IMR-90 (cell line): ENCODE results near the gene CFAP97. TPM values are rescaled to one million over a fixed set of nuclear protein-coding genes. Genes with fewer than 3 reads are reported as not detected.
A peak's percentile ranks its signal among the peaks of the same experiment; 100 is the strongest.
"Not testable (repeated sequence)": the region's sequence is repeated elsewhere in the genome, so short reads cannot be mapped to it uniquely, and the experiment has no call there.

Experiments used
- ATAC-seq: fragments of 200-7000 bp; cut with Tn5 transposase; 2 replicates; pipeline ENCODE4 v1.9.1; 2020; ENCODE audit warnings: low read depth, mild to moderate bottlenecking, moderate library complexity
- BruUV-seq: library from RNA; stranded (reverse); fragments of 400-500 nt; replicated peaks from 2 replicates; lab custom pipeline; 2021; lab: Mats Ljungman, UMichigan
- CTCF ChIA-PET: fragments of 300-600 bp; formaldehyde crosslinking; extraction: SDS; loops from one replicate; lab custom pipeline; 2021; ENCODE audit warnings: antibody characterized with exemption; lab: Yijun Ruan, JAX
- POLR2A ChIA-PET: fragments of 300-600 bp; sonication (Branson Sonifier 250); formaldehyde crosslinking; loops from one replicate; lab custom pipeline; 2022; ENCODE audit warnings: antibody characterized with exemption; ENCODE audit not compliant: unreplicated experiment; lab: Charles Lee
- DNase-seq: peaks from one replicate; pipeline ENCODE4 v3.0.0; 2013
- H2AFZ ChIP-seq: replicated peaks from 2 replicates; pipeline ENCODE3; 2013; ENCODE audit warnings: low read length, mild to moderate bottlenecking; ENCODE audit not compliant: poor library complexity
- H2AK5ac ChIP-seq: 2 replicates; pipeline ENCODE4 v1.6.1; 2013; ENCODE audit warnings: low read depth, low read length, inconsistent platforms
- H2AK9ac ChIP-seq: replicated peaks from 2 replicates; pipeline ENCODE3; 2013; ENCODE audit warnings: mild to moderate bottlenecking, low read depth, low read length, moderate library complexity; ENCODE audit not compliant: poor library complexity
- H2BK120ac ChIP-seq: 2 replicates; pipeline ENCODE4 v1.6.1; 2013; ENCODE audit warnings: low read depth, low read length, inconsistent platforms
- H2BK15ac ChIP-seq: 3 replicates; pipeline ENCODE4 v1.6.1; 2013; ENCODE audit warnings: low read depth, low read length, inconsistent platforms
- H2BK20ac ChIP-seq: 2 replicates; pipeline ENCODE4 v1.6.1; 2013; ENCODE audit warnings: low read depth, mild to moderate bottlenecking, inconsistent platforms, low read length, moderate library complexity
- H2BK5ac ChIP-seq: 2 replicates; pipeline ENCODE4 v1.6.1; 2013; ENCODE audit warnings: mild to moderate bottlenecking, low read depth, low read length, inconsistent platforms; ENCODE audit not compliant: poor library complexity, severe bottlenecking
- H3K14ac ChIP-seq: replicated peaks from 2 replicates; pipeline ENCODE4 v1.6.1; 2013; ENCODE audit warnings: low read depth, low read length, inconsistent platforms
- H3K18ac ChIP-seq: 2 replicates; pipeline ENCODE4 v1.6.1; 2013; ENCODE audit warnings: low read depth, low read length, control low read depth
- H3K23ac ChIP-seq: 2 replicates; pipeline ENCODE4 v1.6.1; 2013; ENCODE audit warnings: low read depth, low read length, inconsistent platforms
- H3K27ac ChIP-seq: 2 replicates; pipeline ENCODE4 v1.5.1; 2013; ENCODE audit warnings: mild to moderate bottlenecking, control low read depth, low read length; ENCODE audit not compliant: insufficient read depth
- H3K27me3 ChIP-seq: 2 replicates; pipeline ENCODE4 v1.6.1; 2013; ENCODE audit warnings: low read length; ENCODE audit not compliant: control insufficient read depth, insufficient read depth
- H3K36me3 ChIP-seq: 2 replicates; pipeline ENCODE4 v1.6.1; 2013; ENCODE audit warnings: low read length, mixed read lengths; ENCODE audit not compliant: control insufficient read depth, insufficient read depth
- H3K4ac ChIP-seq: 2 replicates; pipeline ENCODE4 v1.6.1; 2013; ENCODE audit warnings: low read depth, low read length, inconsistent platforms
- H3K4me1 ChIP-seq: 2 replicates; pipeline ENCODE4 v1.6.1; 2013; ENCODE audit warnings: low read length, mixed read lengths; ENCODE audit not compliant: control insufficient read depth, insufficient read depth
- H3K4me2 ChIP-seq: 2 replicates; pipeline ENCODE4 v1.6.1; 2013; ENCODE audit warnings: low read depth, mild to moderate bottlenecking, control low read depth, low read length, moderate library complexity
- H3K4me3 ChIP-seq: 2 replicates; pipeline ENCODE4 v1.5.1; 2013; ENCODE audit warnings: low read depth, mild to moderate bottlenecking, control low read depth, low read length, moderate library complexity; ENCODE audit not compliant: insufficient read depth
- H3K56ac ChIP-seq: 2 replicates; pipeline ENCODE4 v1.6.1; 2013; ENCODE audit warnings: low read length, inconsistent platforms; ENCODE audit not compliant: insufficient read depth; ENCODE audit errors: extremely low read depth
- H3K79me1 ChIP-seq, 2 experiments: 2 replicates each; pipeline ENCODE4 v1.6.1; 2013; ENCODE audit warnings: low read length in 2 of 2, inconsistent platforms in 1 of 2, low read depth in 1 of 2
- H3K9ac ChIP-seq: 2 replicates; pipeline ENCODE4 v1.6.1; 2013; ENCODE audit warnings: low read depth, low read length, control low read depth
- H3K9me1 ChIP-seq: 2 replicates; pipeline ENCODE4 v1.6.1; 2013; ENCODE audit warnings: low read length, inconsistent platforms; ENCODE audit not compliant: insufficient read depth
- H3K9me3 ChIP-seq: 2 replicates; pipeline ENCODE4 v1.6.1; 2013; ENCODE audit warnings: low read length; ENCODE audit not compliant: control insufficient read depth, insufficient read depth
- H4K20me1 ChIP-seq: 2 replicates; pipeline ENCODE4 v1.6.1; 2013; ENCODE audit warnings: low read length, inconsistent platforms; ENCODE audit not compliant: insufficient read depth
- H4K5ac ChIP-seq: 2 replicates; pipeline ENCODE4 v1.6.1; 2013; ENCODE audit warnings: mild to moderate bottlenecking, low read depth, low read length, control low read depth
- H4K8ac ChIP-seq, 2 experiments: 2 replicates each; pipeline ENCODE4 v1.6.1; 2013; ENCODE audit warnings: low read depth in 2 of 2, low read length in 2 of 2, control low read depth in 1 of 2, inconsistent platforms in 1 of 2
- H4K91ac ChIP-seq: 2 replicates; pipeline ENCODE4 v1.6.1; 2013; ENCODE audit warnings: low read depth, low read length, inconsistent platforms; ENCODE audit not compliant: insufficient read depth
- NFE2L2 ChIP-seq: fragments of 150-350 bp; IDR thresholded peaks from 2 replicates; pipeline ENCODE4 v1.6.1; 2016; ENCODE audit warnings: low read depth, mild to moderate bottlenecking, low read length
- RCOR1 ChIP-seq: IDR thresholded peaks from 2 replicates; pipeline ENCODE4 v1.6.1; 2012; ENCODE audit warnings: mild to moderate bottlenecking, low read length, improper control_type of control experiment; ENCODE audit not compliant: insufficient replicate concordance
- WGBS, 2 experiments: methylation state at CpG; one replicate each; pipeline versions ENCODE4 v1.1.5 to v1.1.7; 2013; ENCODE audit warnings: missing lambda C conversion rate in 2 of 2; ENCODE audit not compliant: insufficient read length in 1 of 2; ENCODE audit errors: extremely low coverage in 2 of 2; 5-methylcytosine and 5-hydroxymethylcytosine counted together
- dilution Hi-C: fragments of 300-500 bp; cut with HindIII; formaldehyde crosslinking; loops from one replicate; pipeline ENCODE4 v1.14.3; 2018; ENCODE audit warnings: low sequenced_read_pairs; ENCODE audit not compliant: unreplicated experiment
- in situ Hi-C: fragments of 300-500 bp; cut with MboI; formaldehyde crosslinking; loops from 3 replicates; pipeline ENCODE4 v1.14.3; 2019; ENCODE audit warnings: low sequenced_read_pairs, inconsistent platforms, mixed read lengths
- intact Hi-C: fragments of 100-400 bp; cut with micrococcal nuclease; formaldehyde crosslinking; loops from 2 replicates; pipeline ENCODE4 v1.10.0; 2022
- polyA plus RNA-seq, 3 experiments: library from polyadenylated mRNA; depleted of rRNA; stranded (reverse); fragments of >200 nt; gene quantifications; 2 replicates each; pipeline ENCODE4 v1.2.3, GENCODE V29; 2012; ENCODE audit warnings: low replicate concordance in 1 of 3
- total RNA-seq: library from RNA; depleted of rRNA; stranded (reverse); fragments of >200 nt; gene quantifications from 2 replicates; pipeline ENCODE4 v1.2.3, GENCODE V29; 2012
- TF ChIP-seq, protein P1 (sequence below): fragments of 150-350 bp; IDR thresholded peaks from 2 replicates; pipeline ENCODE4 v1.6.1; 2017; ENCODE audit warnings: mild to moderate bottlenecking, antibody characterized with exemption, low read length, low read depth

CFAP97 gene
- total and polyA plus RNA-seq, 2 of the 4 experiments (the other 2 are of a cell fraction): 14.5 to 16.0 TPM

DNA sequence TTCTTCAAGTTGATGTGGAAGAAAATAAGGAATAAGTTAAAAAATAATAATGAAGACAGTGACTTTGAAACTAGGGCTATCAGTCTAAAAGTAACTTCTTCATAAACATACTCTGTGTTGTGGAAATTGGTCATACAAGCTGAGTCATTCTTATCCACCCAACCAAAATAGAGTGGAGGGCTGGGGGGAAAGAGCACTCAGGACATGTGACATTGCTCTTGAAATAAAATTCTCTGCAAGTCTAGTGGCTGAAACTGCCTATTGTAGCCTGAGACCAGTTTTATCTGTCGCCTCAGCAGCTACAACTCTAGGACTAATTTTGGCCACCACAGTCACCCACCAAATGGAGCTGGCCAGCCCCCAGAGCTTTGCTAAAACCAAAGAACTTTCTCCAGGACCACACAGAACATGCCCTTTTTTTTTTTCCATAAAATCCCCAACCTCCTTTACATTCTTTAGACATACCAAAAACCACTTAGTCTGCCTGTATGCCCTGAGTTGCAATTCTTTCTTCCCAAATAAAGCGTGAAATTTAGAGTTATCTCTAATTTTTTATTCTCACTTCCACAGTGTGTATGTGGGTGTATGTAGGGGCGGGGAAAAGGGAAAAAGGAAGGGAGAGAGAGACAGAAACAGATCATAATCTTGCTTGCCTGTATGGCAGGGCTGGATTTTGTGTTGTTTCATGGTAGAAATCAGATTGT lies 83.7 kb downstream of the CFAP97 start:
- Histone ChIP-seq H2BK20ac (no peak overlapping the region), H2BK5ac (no peak overlapping the region), H3K27ac (no peak overlapping the region), H3K4ac (no peak overlapping the region), H3K9me3 (no peaks in the 10 kb centered on the region), H3K4me2 (no peak overlapping the region), H3K9me1 (no peaks in the 10 kb centered on the region; the same call in 1 of the 2 replicates), H4K91ac (no peak overlapping the region), H3K27me3 (peaks cover 2% of the 10 kb centered on the region; the same call in 1 of the 2 replicates), H3K23ac (no peak overlapping the region), H3K9ac (no peak overlapping the region), H2AFZ (no peak overlapping the region), H3K4me1 (no peaks in the 10 kb centered on the region), H3K79me1 (no peaks in the 10 kb centered on the region), H3K4me3 (no peak overlapping the region), H2AK9ac (no peak overlapping the region), H4K5ac (no peak overlapping the region), H2AK5ac (no peak overlapping the region), H2BK120ac (no peak overlapping the region), H4K20me1 (no peaks in the 10 kb centered on the region), H4K8ac (no peak overlapping the region), H3K36me3 (no peaks in the 10 kb centered on the region), H3K18ac (no peak overlapping the region), H2BK15ac (no peak overlapping the region), H3K14ac (no peak overlapping the region), H3K56ac (no peak overlapping the region)
- intact Hi-C loops: no loop called here
- DNase-seq: peak; percentile 27
- POLR2A ChIA-PET: no interaction called here
- dilution Hi-C loops: no loop called here
- TF ChIP-seq RCOR1: no peak
- TF ChIP-seq, protein P1, sequence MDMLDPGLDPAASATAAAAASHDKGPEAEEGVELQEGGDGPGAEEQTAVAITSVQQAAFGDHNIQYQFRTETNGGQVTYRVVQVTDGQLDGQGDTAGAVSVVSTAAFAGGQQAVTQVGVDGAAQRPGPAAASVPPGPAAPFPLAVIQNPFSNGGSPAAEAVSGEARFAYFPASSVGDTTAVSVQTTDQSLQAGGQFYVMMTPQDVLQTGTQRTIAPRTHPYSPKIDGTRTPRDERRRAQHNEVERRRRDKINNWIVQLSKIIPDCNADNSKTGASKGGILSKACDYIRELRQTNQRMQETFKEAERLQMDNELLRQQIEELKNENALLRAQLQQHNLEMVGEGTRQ: 0 out of 2 replicates have a peak, but pooled peaks have one; percentile 7
- TF ChIP-seq NFE2L2: 0 out of 2 replicates have a peak, but pooled peaks have one; percentile 13
- BruUV-seq: no TSS peak
- ATAC-seq: no peak
- in situ Hi-C loops: no loop called here
- WGBS, 2 experiments: no CpG with 5 or more reads among the region's 3 CpGs
- CTCF ChIA-PET: interaction anchor here (0.6 to 0.7 kb wide), 3 partner anchors 15 to 902 kb away, joined by 3 to 5 read pairs (median 3); no protein-coding TSS in a partner anchor

DNA sequence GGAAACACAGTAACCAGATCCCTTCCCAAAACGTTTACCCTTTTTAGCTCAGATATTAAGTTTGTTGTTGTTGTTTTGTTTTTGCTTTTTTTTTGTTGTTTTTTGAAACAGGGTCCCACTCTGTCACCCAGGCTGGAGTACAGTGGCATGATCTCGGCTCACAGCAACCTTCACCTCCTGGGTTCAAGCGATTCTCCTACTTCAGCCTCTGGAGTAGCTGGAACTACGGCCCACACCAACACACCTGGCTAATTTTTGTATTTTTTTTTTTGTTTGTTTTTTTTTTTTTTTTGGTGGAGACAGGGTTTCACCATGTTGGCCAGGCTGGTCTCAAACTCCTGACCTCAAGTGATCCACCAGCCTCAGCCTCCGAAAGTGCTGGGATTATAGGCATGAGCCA lies 84.3 kb downstream of the CFAP97 start:
- dilution Hi-C loops, H2BK20ac ChIP-seq, H3K27ac ChIP-seq, H3K79me1 ChIP-seq, H2BK15ac ChIP-seq, H3K9me3 ChIP-seq, H3K18ac ChIP-seq, H2AFZ ChIP-seq, H2BK120ac ChIP-seq, H4K20me1 ChIP-seq, H3K14ac ChIP-seq, H3K4me1 ChIP-seq, H3K9me1 ChIP-seq, H3K23ac ChIP-seq, DNase-seq, H4K91ac ChIP-seq, H3K4ac ChIP-seq, in situ Hi-C loops, H3K27me3 ChIP-seq, BruUV-seq, H2BK5ac ChIP-seq, POLR2A ChIA-PET, H3K4me2 ChIP-seq, H3K4me3 ChIP-seq, H4K5ac ChIP-seq, H3K56ac ChIP-seq, H3K9ac ChIP-seq, H2AK5ac ChIP-seq, H2AK9ac ChIP-seq, ATAC-seq, intact Hi-C loops, H3K36me3 ChIP-seq, H4K8ac ChIP-seq: not testable (repeated sequence)
- no CpG with 5 or more reads among the region's 5 CpGs for WGBS, 2 experiments
- CTCF ChIA-PET: interaction anchor here (0.6 to 0.7 kb wide), 3 partner anchors 15 to 902 kb away, joined by 3 to 5 read pairs (median 3); no protein-coding TSS in a partner anchor
